Measurements from ENCODE around the gene HSD17B1.
"Not testable (repeated sequence)": the region's sequence is repeated elsewhere in the genome, so short reads cannot be mapped to it uniquely, and the experiment has no call there.

GRCh38 chr17:42540558-42540957 lies 12.2 kb upstream of the HSD17B1 start:
- not testable (repeated sequence) for TF ChIP-seq CTCF, POLR2A (IDR thresholded peaks at IDR 0.05)
